Ramos (cell line): ENCODE results near the gene NCMAP.
"Not testable (repeated sequence)": the region's sequence is repeated elsewhere in the genome, so short reads cannot be mapped to it uniquely, and the experiment has no call there.

Source experiments
- in situ Hi-C: fragments of 300-500 bp; cut with MboI; formaldehyde crosslinking; loops from one replicate; pipeline ENCODE4 v1.14.3; 2022; ENCODE audit warnings: low sequenced_read_pairs; ENCODE audit not compliant: unreplicated experiment

NCMAP gene, protein sequence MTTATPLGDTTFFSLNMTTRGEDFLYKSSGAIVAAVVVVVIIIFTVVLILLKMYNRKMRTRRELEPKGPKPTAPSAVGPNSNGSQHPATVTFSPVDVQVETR

DNA sequence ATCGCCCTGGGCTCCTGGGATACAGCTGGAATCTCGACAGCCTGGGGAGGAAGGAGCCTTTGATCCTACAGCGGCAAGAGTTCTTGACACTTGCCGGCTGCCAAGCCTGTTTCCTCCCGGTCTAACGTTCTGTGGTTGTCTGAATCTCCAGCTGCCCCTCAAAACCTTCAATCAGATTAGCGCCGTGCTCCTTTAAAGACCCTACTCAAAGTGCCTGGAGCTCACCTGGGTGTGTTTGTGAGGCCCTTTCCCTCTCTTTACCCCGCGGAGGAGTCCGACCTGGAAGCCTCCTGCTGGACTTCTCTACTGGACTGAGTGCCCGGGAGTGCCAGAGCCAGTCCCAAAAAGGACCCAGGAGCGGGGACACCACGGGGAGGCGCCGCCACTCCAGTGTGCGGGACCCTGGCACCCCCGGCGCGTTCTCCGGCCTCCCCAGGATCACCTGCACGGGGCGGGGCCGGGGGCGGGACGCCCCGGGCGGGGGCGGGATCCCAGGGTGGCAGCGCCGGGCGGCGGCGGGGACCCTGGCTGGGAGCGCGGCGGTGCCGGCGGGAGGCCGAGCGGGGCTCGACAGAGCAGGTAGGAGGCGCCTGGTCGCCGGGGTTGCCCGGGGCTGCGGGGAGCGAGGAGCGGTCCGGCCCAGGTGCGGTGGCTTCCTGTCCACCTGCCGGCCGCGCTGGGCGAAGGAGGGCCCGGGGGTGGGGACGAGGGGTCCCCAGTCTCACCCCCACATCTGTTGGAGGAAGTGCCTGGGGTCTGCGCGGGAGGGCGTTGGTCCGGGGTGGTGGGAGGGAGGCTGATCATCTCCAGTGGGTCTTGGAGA is at the start of gene NCMAP:
NCMAP (plus strand) TSS at position 497 of the 823 bp plus-strand sequence. CDS start 39,344 bp downstream, outside the sequence.
- in situ Hi-C loops = no loop called here

DNA sequence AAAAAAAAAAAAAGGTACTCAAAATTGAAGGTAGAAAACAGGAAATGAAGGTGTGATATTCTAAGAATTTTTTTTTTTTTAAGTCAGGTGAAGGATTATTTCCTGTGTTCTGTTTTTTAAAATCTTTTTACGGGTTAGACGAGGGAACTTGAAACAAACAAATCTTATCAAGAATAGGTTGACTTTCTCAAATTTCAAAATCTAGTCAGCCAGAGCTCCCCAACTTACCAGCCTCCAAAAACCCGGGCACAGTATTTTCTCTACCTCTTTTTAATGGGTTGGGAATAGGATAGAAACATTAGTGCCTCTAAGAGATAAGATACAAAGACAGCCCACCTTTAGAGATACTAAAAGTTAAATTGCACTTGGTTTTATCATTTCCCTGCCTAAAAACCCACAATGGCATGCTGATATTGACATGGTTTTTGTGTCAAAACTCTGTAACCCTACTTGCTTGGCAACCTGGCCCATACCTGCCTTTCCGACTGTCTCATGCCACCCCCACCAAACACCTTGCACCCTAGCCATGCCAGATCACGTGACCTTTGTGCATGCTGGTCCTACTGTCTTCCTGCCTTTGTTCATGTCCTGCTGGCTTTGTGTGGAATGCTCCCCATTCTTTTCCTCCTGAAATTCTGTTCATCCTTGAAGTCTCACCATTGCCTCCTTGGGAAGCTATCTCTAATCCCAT is 49.1 kb upstream of the NCMAP start:
- in situ Hi-C loops = no loop called here

DNA sequence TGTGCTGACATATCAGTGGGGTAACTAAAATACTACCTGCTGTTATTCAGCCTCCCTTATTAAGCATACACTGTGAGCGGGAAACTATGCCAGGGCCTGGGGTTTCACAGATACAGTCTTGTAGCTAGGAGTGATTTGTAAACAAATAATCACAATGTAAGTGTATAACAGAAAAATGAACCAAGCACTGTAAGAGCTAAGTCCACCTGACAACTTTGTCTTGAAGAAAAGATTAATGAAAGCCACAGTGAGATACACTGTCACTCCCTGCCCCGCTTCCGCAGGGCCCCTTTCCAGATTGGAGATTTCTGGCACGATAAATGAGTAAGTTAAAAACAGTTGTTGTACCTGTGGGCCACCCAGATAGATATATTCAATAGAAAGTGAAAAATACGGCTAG is 48.5 kb upstream of the NCMAP start:
- in situ Hi-C loops = no loop called here

DNA sequence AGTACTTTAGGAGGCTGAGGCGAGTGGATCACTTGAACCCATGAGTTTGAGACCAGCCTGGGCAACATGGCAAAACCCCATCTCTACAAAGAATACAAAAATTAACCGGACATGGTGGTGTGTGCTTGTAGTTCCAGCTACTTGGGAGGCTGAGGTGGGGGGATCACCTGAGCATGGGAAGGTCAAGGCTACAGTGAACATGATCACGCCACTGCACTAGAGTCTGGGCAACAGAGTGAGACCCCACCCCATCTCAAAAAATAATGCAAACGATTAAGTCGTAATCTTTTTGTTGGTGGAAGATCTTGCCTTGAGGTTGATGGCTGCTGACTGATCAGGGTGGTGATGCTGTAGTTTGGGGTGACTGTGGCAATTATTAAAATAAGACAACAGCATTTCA is 47.0 kb upstream of the NCMAP start:
- in situ Hi-C loops = no loop called here

DNA sequence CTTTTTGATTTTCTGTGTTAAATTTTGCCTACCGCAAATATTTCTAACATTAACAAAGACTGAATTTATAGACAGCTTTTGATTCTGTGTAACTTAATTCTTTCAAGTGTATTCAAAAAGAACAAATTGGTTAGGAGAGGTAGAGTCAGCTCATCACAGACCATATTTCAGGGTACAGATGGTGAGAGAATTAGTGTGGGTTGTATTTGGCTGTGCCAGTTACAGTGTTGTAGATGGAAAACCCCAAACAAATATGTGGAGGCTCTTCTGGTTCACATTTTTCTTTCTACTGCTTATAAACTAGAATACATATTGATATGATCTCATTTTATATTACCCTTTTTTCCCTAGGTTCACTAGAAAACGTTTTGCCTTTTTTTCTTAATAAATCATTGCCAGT is 42.2 kb upstream of the NCMAP start:
- in situ Hi-C loops = no loop called here

DNA sequence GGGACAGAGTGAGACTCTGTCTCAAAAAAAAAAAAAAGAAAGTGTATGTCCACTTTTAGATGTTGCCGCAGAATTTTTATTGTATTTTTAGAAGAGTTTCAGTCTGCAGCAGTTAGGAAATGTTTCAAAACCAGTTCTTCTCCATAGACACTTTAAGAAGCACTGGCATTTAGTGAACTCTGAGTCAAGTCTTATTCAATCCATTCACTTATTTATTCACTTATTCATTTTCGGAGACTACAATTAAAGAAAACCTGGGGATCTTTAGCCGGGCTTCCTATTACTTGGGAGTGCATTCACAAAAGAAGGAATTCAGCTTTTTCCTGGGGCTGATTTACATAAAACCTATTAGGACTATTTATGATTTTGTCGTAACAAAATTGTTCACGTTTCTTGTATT is 40.9 kb upstream of the NCMAP start:
- in situ Hi-C loops = no loop called here

DNA sequence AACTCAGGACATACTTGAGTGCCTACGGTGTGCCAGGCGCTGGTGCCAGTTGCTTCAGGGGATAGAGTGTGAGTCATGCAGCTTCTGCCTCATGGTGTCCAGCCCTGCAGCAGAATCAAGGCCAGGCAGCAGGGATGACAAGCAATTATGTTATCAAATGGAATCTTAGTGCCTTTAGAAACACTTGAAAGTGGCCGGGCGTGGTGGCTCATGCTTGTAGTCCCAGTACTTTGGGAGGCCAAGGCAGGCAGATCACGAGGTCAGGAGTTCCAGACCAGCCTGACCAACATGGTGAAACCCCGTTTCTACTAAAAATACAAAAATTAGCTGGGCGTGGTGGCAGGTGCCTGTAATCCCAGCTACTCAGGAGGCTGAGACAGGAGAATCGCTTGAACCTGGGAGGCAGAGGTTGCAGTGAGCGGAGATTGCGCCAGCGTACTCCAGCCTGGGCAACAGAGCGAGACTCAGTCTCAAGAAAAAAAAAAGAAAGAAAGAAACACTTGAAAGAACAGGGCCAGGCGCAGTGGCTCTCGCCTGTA is 40.1 kb upstream of the NCMAP start:
- in situ Hi-C loops = not testable (repeated sequence)

DNA sequence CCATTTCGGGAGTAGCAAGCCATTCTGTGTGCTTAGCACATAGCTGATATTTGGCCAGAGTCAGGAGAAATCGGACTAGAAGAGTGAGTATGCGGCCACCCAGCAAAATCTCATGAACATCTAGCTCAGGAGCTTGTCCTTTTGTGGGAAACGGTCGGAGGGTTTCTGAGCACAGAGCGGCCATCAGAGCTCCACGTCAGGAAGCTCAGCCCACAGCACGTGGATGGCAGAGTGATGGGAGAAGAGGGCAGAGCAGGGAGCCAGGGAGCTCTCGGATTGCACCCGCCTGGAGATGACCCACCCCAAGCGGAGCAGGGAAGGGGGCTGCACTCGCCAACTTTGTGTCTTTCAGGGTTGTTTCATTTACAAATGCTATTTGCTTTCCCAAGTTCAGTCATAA is 39.4 kb upstream of the NCMAP start:
- in situ Hi-C loops = no loop called here

DNA sequence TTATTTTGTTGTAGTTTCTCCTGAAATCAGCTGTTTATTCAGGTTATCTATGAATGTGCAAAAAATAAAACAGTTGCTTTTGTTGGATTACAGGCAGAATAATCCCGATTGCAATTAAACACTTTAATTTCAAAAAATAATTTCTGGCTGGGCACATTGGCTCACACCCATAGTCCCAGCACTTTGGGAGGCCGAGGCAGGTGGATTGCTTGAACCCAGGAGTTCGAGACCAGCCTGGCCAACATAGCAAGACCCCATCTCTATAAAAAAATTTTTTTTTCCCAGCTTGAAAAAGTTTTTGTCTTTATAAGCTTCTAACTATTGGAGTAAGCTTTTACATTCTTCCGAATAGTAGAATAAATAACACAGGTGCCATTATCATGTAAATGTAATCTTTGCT is 38.0 kb upstream of the NCMAP start:
- in situ Hi-C loops = no loop called here

DNA sequence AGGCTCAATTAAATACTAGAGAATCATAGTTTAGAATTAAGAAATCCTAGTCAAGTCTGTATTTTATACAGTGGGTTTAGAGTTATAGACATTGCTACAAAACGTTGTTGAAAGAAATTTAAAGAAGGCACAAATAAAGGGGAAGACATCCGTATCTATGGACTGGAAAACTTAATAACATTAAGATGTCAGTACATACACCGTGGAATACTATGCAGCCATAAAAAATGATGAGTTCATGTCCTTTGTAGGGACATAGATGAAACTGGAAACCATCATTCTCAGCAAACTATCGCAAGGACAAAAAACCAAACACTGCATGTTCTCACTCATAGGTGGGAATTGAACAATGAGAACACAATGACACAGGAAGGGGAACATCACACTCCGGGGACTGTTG is 35.6 kb upstream of the NCMAP start:
- in situ Hi-C loops = not testable (repeated sequence)

DNA sequence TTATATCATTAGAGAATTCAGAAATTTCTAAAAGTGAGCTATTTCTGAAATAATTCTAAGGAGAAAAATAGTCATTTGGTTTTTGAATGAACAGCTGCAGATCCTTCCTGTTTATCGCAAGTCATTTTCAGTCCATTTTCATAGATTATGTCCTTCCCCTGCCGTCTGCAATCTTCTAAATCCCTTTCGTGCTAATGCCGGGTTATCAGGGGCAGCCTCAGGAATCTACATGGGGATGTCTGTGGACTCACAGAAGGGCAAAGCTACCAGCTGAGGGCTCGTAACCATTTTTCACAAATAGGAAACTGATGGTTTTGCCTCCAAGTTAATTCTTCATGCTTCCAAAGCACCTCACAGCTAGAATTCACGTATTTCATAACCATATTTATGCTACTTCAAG is 30.3 kb upstream of the NCMAP start:
- in situ Hi-C loops = no loop called here

DNA sequence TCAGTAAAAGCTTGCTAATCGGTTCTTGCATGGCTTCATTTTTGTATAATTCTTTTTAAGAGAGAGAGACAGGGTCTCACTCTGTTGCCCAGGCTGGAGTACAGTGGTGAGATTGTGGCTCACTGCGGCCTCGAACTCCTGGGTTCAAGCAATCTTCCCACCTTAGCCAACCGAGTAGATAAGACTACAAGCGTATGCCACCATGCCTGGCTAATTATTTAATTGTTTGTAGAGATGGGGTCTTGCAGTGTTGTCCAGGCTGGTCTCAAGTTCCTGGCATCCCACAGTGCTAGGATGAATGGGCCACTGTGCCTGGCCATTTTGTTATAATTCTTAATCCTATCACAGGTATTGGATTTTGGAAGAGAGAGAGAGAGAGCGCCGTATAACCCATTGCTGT is 29.8 kb upstream of the NCMAP start:
- in situ Hi-C loops = no loop called here

DNA sequence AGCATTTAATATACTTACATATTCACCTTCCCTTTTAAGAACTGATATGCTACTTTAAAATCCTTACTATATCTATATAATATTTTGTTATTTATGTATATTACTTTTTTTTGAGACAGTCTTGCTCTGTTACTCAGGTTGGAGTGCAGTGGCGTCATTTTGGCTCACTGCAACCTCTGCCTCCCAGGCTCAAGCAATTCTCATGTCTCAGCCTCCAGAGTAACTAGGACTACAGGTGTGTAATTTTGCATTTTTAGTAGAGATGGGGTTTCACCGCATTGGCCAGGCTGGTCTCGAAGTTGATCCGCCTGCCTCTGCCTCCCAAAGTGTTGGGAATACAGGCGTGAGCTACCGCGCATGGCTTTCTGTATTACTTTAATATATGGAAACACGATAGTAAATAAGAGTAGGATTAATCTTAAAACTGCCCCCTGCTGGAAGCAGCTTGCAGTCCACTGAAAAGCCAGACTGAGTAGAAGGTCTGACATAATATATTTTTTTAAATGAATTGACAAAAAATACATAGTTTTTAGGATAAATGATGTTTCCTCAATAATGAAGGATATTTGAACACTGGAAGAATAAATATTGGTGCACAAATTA is 28.8 kb upstream of the NCMAP start:
- in situ Hi-C loops = no loop called here

DNA sequence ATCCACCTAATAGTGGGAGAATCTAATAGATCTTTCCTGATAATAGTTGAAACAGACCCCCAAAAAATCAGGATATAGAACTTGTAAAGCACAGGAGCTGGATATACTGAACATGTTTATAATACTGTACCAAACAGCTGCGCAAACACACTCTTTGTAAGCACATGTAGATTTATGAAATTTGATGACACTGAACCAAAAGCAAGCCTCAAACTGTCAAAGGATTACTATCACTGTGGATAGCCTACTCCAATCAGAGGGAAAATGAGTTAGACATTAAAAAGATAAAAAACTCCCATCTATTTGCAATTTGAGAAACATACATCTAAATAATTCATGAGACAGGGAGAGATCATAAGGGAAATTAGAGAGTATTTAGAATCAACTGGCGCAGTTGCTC is 27.1 kb upstream of the NCMAP start:
- in situ Hi-C loops = no loop called here

DNA sequence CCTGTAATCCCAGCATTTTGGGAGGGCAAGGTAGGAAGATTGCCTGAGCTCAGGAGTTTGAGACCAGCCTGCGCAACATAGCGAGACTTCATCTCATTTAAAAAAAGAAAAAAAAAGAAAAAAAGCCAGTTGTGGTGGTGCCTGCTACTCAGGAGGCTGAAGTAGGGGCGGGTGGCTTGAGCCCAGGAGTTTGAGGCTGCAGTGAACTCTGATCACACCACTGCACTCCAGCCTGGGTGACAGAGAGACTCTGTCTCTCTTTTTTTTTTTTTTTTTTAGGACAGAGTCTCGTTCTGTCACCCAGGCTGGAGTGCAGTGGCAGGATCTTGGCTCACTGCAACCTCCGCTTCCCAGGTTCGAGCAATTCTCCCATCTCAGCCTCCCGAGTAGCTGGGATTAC is 26.6 kb upstream of the NCMAP start:
- in situ Hi-C loops = not testable (repeated sequence)

DNA sequence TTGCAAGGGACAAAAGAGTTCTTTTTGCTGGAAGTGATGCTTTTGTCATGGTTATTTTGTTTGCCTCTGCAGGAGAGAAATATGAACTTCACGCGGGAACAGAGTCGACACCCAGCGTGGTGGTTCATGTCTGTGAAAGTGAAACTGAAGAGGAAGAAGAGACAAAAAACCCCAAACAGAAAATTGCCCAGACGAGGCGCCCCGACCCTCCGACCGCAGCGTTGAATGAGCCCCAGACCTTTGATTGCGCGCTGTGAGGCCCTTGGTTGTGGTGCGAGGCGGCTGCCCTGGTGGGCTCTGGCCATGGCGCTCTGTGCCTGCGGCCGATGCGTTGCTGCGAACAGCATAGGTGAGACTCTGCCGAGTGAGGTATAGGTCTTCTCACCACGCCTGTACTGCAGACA is 20.9 kb upstream of the NCMAP start:
- in situ Hi-C loops = loop anchor here (10.0 kb wide), 1 partner anchor 340 kb away; no protein-coding TSS in a partner anchor

DNA sequence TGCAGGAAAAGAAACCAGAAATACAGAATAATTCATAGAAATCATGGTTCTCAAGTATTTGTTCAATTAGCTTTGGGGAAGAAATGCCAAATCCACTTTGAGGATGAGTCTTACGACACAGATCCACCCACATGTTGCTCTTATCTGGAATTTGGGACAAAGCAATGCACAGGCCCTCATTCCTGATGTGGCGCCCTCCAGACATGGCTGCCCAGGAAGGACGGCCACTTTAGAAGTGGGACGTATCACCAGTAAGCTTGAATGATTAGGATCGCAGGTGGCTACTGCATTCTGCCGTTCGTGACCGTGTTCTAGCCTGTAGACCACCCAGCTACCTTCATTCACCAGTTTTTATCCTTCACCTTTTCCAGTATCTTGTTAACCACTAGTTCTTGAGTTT is 20.1 kb upstream of the NCMAP start:
- in situ Hi-C loops = loop anchor here (10.0 kb wide), 1 partner anchor 341 kb away; no protein-coding TSS in a partner anchor

DNA sequence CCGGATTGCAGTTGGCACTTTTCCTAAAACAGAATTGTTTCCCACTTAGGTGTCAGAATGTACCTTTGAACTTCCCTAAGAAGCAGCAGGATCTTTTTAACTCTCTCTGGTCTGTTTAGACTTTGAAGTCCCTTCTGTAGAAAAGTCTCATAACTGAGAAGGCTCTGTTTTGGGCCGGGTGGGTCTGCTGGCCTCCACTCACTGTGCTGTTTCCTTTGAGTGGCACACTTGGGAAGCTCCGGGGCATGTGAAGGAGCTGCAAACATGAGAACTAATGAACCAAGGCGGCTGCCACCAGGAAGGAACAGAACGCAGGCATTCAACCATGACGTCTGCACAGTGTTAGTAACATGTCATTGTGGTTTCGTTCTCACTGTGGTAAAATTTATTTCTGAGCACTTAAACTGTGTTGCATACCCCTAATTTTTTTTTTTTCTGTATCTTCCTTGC is 19.5 kb upstream of the NCMAP start:
- in situ Hi-C loops = loop anchor here (10.0 kb wide), 1 partner anchor 342 kb away; no protein-coding TSS in a partner anchor

DNA sequence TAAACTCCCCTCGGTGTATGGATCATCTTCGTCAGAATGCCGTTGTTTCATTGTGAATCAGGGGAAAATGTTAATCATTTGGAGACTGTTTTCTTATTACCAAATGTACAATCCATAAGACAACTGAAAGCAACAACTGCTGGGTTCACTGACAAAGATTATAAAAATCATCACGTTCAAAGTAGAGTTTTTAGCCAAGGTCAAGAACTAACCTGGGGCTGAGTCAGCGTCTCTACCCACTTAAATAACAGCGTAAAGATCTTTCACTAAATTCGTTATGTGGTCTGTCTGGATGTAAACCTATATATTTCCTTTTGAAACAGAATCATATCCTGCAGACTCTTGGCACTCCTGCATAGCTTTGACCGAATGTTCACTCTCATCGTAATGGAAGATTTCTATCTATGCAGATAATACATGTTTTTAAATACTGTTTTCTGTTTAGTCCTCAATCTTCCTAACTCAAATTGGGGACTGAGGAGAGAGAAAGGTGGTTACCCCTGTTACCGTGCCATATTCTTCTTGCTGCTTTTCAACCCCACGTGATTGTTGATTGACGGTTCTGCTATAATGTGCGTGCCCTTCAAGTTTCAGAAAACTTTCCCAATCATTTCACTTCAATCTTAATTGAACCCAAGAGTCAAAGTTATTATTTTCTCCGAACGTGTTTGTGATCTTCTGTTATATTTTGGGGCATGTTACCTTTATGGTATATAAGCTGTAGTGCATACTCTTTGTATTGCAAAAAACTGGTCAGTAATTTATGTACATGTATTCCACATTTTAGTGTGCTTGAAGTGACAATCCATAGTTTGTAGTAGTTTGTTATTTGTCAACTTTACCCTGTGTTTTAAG is 15.6 kb upstream of the NCMAP start:
- in situ Hi-C loops = no loop called here
